GM18508 (cell line): ENCODE results near the gene MS4A10.

Source experiments
- ATAC-seq: cut with Tn5 transposase; IDR thresholded peaks from one replicate; pipeline ENCODE4 v1.9.1; 2021; ENCODE audit warnings: moderate number of reproducible peaks; ENCODE audit not compliant: insufficient read depth, unreplicated experiment

MS4A10 gene

DNA sequence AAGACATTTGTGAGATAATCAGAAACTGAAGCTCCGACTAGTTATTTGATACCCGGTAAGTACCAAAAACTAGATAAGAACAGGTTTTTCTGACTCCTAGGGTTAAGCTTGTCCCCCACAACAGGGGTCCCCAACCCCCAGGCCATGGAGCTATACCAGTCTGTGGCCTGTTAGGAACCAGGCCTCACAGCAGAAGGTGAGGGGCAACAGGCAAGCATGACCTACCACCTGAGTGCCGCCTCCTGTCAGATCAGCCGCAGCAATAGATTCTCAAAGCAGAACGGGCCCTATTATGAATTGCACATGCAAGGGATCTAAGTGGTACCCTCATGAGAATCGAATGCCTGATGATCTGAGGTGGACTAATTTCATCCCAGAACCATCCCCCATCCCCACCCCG lies 1.2 kb upstream of the MS4A10 start:
- ATAC-seq, result no peak

DNA sequence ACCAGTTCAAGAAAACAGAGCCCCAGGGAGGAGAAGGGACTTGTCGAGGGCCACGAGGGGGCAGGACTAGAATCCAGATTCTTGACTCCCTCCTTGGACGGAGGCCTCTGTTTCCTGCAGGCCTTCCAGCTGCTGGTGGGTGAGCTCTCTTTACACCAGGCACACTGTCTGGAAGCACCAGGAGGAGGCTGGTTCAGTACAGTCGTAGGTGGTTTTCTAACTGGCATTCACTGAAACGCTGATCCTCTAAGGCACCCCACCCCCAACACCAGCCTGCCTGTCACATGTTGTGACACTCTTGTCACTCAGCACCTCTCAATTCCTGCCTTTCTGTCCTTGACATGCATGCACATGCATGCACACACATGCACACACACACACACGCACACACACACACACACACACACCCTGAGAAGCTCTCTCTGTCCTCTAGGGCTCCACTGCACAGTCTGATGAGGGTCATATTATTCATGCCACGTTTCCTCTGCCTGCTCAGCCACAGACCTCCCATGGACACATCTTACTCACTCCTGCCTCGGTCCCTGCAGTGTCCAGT lies 751 bp downstream of the MS4A10 start:
- ATAC-seq, result no peak

- no peak for ATAC-seq
Measured at GRCh38 chr11:60786811-60787567, 1.9 kb downstream of the MS4A10 start.

- ATAC-seq, result no peak
Measured at GRCh38 chr11:60788401-60789125, 3.4 kb downstream of the MS4A10 start.

DNA sequence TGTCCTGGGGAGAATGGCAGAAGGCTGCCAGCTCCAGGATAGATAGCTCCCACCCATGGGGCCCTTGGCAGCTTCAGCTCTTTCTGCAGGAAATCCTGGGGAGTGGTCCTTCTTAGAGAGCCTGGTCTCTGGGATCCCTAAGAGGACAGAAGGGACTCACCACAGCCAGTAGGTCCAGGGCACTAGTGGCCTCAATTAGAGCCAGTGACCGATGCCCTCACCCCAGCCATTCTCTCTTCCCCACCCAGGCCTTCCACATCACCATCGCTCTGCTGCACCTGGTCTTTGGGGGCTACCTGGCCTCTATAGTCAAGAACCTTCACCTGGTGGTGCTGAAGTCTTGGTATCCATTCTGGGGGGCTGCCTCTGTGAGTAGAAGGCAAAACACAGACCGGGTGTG lies 5.6 kb downstream of the MS4A10 start:
- no peak for ATAC-seq

DNA sequence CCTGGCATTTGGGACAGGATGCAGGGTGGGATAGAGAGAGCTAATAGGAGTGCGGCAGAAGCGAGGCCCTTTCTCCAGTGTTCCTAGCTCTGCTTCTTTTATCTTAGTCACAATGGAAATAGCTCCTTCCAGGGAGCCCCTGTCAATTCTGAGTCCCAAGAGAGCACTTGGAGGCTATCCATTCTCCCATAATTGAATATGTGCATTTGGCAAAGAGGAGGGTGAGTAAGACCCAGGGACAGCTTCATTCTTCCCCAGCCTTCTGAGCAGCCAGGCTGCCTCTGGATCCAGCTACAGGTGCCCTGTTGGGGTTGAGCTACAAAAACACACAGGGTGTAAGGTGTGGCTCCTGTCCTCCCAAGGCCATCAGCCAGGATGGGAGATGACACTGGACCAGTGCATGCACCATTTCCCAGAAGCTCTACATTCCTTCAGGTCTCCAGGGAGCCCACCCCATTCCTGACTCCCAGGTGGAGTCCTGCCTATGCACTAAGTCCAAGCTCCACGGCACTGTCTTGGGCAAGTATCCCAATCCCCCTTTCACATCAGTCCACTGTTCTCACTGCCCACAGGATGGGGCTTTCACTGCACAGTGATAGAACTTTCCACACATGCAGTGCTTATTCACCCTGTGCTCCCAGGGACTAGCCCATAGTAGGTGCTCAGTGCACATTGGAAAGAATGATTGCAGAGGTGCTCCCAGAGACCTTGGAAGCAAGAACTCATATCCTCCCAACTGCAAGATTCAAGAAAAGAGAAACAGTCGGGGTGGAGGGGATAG lies 6.2 kb downstream of the MS4A10 start:
- ATAC-seq, result no peak

DNA sequence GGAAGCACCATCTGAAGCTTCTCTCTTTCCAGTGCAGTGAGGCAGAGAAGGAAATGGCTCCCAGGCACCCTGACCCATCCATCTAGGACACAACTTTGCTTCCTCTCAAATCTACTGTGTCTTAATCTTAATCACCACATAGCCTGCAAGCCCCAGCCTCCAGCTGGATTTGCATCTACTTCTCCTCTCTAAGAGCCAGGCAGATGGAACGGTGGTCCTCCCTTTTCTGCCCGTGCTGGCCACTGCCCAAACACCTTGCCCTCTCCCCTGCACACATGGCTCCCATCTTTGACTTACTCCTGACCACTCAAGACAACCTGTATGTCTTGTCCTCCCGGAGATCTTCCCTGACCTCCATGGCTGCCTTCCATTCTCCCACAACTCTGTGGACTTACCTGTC lies 7.4 kb downstream of the MS4A10 start:
- no peak for ATAC-seq

DNA sequence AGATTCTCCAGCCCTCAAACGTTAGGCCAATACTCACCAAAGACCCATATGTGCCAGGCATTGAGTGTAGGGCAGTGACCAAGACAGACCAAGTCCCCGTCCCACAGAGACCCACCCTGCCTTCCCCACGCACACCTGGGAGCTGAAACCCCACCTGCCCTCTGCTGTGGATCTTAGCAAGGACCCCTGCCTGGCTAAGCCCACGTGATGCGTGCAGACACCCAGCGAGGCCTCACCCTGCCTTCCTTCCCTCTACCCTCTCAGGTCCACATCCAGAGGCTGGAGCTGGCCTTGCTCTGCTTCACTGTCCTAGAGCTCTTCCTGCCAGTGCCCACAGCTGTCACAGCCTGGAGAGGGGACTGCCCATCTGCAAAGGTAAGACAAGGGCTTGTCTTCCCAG lies 10.2 kb downstream of the MS4A10 start:
- no peak for ATAC-seq

GRCh38 chr11:60797846-60798630 lies 12.9 kb downstream of the MS4A10 start:
- ATAC-seq, result no peak

DNA sequence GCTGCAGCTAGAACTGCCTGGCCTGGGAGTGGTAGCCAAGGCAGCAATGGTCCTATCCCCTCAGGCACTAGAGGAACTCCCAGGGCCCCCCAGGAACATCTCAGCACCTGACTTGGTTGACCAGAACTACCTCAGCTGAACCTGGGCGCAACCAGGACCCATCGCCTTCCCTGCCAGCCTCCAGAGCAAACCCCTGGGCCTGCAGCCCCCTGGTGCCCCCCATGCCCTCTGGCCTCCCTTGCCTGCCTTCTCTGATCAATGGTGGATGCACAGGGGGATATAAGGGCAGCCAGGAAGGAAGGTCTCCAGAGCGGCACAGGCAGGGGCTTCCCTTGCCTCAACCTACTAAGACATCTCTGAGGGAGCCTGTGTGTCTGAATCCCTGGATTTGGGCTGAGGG lies 13.5 kb downstream of the MS4A10 start:
- no peak for ATAC-seq

DNA sequence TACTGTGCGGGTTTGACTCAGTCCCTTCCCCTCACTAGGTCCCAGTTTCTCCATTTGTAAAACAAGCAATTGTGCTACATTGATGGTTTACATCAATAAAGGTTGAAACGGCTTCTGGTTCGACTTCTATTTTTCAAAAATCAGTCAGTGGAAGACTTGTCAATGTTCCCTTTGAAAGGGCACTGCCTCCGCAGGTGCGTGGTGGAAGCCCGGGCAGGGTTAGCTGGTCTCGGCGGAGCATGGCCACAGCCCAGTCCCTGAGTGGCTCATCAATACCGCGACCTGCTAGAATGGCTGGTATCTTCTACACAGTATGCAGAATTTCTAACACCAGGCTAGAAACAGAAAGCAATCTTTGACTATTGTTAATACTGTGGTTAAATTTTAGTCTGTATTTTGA lies 16.1 kb downstream of the MS4A10 start:
- ATAC-seq, result no peak

GRCh38 chr11:60803273-60803936 lies 18.3 kb downstream of the MS4A10 start:
- no peak for ATAC-seq

DNA sequence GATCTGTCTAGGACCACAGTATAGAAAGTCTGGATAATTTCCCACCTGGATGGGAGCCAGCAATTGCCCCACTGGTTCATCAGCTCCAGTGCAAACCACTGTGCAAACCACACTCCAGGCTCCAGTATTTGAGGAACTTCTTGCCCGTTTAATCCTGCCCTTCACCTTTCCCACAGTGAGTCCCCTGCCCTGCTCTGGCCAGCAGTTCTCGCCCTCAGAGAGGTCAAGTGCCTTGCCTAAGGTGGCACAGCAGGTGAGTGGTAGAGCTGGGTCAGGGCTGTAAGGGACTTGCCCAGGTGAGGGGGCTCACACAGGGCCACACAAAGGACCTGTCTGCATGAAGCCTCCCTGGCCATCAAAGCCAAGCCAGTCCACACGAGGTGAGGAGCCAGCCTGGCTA lies 24.1 kb downstream of the MS4A10 start:
- no peak for ATAC-seq

DNA sequence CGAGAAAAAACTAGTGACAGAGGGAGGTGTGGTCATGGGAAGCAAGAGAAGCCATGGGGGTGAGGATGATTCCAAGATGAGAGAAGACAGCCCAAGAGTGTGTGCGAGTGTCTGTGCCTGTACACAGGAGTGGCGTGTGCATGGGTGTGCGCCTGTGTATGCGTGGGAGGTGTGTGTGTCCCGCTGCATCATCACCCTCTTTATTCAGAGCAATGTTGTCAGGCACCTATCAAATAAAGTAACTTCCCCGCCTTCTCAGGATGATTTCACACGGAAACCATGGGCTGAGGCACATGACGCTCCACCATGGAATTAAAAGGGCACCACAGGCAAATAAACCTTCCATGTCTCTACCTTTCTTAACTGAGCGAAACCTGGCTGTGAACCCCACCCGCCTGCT lies 24.6 kb downstream of the MS4A10 start:
- ATAC-seq, result no peak

DNA sequence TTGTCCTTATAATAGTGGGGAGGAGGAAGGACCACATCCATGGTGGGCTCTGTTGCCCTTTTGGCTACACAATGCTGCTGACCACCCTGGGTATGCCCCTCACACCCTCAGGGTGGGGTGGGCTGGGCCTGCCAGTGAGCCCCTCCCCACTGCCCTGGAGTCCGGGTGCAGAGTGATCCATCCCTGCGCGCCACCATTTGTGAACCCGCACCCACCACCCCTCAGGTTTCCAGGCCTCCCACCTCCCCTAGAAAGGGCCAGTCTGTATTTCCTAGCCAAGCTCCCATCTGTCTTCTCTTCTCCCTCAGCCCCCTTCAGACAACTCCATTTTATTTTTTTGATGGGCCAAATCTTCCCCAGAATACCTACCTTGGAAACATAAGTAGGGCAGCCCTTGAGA lies 25.0 kb downstream of the MS4A10 start:
- ATAC-seq, result no peak

DNA sequence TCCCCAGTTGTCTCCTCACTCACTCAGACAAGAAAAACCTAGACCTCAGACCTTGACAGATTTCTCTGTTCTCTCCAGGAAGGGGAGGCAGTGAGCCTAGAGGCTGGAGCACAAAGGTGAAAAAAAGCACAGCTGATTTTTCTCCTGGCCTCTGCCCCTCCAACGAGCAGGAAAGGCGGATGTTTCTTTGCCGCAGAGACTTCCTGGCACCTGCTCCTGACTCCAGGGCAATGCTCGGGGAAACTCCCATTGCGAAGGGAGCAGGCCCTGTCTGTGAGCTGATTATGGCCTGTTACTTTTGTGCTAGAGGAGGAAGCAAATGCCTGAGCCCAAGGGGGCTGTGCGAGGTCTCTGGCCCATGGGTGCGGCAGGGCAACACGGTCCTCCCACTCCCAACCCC lies 25.4 kb downstream of the MS4A10 start:
- no peak for ATAC-seq

GRCh38 chr11:60813324-60813723 lies 28.2 kb downstream of the MS4A10 start:
- no peak for ATAC-seq

DNA sequence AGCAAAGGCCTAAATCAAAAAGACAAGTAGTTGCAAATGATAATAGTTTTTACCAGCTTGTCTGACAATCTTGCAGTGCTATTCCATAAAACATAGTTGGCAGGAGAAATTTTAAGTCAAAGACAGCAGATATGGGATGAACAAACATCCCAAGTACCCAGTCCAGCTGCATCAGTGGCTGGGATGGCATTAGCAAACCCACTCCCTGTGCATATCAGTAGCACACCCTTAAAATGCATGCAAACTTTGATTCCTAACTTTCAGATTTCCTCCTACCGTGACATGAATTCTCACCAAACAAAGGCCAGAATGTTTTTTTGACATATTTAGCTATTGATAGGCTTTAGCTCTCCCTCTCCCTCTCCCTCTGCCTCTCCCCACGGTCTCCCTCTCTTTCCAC lies 29.0 kb downstream of the MS4A10 start:
- no peak for ATAC-seq

DNA sequence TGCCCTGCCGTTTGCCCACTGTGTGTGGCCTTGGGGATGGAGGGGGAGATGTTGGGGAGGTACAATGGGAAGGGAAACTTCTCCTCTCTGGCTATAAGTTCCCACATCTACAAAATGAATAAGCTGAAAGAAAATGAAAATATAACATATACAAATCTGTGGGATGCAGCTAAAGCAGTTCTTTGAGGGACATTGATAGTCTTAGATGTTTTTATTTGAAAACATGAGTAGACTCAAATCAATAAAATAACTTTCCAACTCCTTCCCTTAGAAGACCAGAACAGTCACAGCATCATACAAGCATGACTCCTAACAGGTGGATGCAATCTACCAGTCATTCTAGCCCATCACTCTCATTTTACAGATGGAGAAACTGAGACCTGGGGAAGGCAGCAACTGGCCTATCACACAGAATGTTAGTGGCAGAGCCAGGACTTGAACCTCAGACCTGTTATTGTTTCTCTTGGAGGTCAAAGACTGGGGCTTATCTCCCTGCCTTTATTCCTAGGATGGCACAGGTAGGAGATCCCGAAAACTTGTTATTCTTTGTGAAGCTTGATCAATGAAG lies 31.5 kb downstream of the MS4A10 start:
- no peak for ATAC-seq
